UCSD-AML1 (cell line): ENCODE results near the gene NEDD9.

Experiments
- DNase-seq: peaks from one replicate; lab custom pipeline; 2025; ENCODE audit not compliant: unreplicated experiment; lab: John Stamatoyannopoulos, UW

NEDD9 gene

GRCh38 chr6:11202513-11203305 lies 29.8 kb downstream of the NEDD9 start:
- DNase-seq: no peak

GRCh38 chr6:11201772-11202512 lies 30.5 kb downstream of the NEDD9 start:
- no peak for DNase-seq

DNA sequence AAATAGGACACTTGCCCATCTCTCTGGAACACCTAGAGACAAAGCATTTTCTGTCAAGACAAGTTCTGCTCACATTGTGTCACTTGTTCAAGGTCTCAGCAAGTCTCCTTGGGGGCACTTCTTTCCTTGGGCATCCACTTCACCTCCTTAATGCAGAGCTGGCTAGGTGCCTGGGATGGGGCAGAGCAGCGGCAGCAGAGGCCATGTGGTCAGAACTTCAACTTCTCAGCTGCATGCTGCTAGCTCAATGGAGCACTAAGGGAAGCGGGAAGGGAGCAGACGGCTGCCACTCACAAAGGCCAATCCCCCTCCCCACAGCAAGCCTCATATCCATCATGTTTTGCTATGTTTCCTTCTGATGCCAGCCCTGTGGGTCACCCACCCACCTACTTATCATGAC lies 31.5 kb downstream of the NEDD9 start:
- DNase-seq: no peak

GRCh38 chr6:11200356-11200755 lies 32.1 kb downstream of the NEDD9 start:
- no peak for DNase-seq

DNA sequence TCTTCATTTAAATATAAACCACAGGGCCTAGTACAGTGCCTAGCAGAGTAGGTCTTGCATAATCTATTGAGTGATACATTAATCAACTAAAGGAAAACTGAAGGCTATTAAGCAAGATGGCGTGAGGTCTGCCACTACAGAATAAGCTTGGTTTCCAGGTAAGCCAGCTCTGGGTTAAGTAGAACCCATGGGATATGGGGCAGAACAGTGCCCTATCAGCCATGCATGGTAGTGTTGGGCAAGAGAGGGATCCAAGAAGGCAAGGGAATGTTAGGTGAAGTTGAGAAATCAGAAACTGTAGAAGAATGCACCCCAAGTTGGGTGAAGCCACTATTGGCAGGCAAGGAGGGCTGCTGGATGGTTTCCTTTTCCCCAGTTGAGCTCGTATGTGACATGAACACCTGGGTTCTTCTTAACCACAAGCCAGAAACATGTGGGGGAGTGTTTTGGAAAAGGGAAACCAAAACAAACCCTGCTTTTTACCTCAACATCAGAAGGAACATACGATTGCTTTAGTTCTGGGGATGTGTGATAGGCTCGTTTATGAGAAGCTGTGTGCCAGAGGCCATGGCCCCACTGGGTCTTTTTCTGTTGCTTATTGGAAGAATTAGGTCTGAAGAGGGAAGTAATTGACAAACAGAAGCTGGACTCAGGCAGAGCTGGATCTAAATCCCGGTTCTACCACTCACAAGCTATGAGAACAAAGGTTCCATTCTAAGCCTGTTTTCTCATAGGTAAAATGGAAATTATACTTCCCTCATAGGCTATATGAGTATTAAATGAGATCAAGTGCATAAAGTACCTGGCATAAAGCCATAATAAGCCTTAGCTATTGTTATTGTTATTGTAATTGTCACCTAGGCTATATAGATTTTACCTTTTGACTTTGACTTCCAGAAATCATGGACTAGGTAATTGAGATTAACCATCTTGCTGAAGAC lies 33.5 kb downstream of the NEDD9 start:
- DNase-seq: no peak

DNA sequence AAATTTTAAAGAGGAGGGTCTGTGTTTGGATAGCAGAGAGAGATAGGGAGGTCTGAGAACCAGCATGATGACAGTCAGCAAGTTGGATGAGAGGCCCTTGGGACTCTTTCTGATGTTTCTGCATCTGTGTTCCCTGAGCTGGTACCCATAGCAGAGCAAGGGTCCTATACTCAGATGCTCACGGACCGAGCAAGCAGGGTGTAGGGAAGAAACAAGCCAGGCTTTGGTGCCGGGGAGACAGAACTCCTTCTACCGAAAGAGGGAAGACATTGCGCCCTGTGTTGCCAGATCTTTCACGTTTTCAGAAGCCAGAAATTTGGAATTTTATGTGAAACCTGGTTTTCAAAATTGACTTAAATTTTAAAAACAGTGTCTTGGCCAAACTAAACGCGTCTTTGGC lies 34.6 kb downstream of the NEDD9 start:
- DNase-seq: no peak

DNA sequence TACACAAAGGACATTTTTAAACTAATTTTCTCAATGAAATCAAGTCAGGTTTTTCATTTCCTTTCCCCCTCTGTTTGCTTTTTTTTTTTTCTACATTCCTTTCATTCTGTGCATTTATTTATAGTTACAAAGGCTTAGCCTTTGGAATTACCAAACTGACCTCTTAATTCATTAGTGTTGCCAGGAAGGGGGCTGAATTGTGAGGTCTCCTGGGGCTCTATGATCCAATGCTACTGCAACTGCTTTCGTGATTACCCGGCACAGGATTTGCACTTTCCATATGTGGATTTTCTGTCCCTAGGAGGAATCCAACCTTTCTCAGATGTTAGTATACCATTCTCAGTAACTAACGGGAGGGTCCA lies 35.3 kb downstream of the NEDD9 start:
- no peak for DNase-seq

GRCh38 chr6:11196511-11197174 lies 35.8 kb downstream of the NEDD9 start:
- DNase-seq: peak; percentile 40

DNA sequence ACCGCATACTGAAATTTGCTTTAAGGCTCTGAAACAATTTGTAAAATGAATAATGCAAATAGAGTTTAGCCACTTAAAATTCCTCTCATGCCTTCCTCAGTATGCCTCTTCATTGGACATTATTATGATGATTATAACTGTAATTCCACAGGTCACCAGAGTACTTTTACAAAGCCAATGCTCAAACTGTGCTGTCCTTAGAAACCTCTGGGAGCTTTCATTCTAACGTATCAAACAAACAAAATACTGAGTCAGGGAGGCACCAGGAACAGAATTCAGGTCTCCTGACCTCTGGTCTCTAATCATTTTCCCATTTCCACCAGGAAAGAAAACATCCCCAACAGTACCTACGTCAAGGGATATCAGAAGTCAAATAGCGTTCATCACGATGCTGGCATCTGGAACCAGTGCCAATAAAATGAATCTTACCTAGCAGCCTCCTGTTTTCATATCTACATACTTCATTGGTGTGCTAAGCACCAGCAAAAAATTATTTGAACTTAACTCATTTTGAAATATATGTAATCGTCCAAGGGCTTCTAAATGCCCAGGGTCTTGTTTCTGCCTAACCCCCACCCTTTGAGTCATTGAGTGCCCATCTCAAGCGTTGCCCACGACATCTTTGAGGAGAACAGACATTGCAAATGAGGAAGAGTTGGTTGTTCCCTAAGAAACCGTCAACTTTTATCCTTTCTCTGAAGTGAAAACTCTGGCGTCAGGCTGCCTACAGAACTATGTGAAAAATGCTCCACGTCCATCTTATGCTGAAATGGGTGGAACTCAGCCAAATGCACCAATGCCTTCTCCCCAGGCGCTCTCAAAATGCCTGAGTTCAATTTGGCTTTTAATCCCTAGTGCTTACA lies 37.9 kb downstream of the NEDD9 start:
- DNase-seq: no peak

DNA sequence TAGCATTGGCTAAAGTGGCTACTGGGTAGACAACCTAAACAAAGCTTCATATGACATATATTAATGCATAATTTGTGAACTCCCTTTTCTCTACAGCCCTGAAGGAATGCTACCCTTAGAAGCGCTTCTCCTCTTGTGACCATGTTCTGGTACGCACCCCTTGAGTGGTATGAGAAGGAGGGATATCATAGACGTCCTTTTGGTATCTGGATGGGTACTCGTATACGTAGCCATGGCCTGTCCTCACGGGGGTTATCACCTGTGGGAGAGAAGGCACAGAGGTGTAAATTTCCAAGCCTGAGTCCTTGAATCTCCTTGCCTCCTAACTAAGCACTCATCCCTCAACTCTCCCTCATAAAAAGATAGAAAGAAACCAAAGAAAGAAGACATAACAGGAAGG lies 39.0 kb downstream of the NEDD9 start:
- no peak for DNase-seq

DNA sequence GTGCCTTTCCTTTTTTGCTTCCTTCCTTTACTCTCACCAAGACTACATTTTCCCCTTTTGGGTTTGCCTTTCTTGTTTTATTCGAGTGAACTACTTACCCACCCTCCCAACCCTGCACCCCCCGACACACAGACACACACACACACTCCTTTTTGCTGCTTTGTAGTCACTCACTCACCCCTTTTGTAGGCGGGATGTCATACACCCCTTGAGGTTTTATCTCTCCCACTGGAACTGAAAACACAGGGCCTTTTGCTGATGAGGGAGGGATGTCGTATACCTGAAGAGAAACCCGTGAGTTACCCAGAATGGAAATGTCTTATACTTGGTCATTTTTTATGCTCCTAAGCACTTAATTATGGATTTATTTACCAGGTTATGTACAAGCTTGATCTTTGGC lies 40.3 kb downstream of the NEDD9 start:
- DNase-seq: no peak

DNA sequence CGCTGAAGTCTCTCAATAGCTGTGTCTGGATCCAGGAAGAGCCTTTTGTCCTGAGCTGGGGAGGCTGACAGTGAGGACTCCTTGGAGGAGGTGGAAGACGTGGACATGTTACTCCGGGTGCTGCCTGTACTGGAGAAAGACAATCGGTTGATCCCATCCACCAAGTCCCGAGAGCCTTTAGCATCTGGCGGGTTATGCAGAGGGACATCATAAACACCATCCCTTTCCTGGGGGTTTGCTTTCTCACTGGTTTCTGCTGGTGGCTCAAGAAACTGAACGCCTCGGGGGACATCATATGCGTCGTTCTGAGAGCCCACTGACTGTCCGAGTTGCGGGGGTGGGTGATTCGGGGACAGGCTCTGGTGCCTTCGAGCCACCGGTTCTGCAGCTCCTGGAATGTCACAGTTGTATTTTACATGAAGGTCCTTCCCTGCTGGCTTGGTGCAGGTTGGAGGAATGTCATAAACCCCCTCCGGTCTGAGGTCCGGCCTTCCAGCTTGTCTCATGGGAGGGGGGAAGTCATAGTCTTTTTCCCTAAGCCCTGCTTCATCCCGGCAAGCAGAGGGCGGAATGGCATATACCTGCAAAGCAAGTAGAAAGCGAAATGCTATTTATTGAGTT lies 41.7 kb downstream of the NEDD9 start:
- DNase-seq: no peak

GRCh38 chr6:11189865-11190624 lies 42.4 kb downstream of the NEDD9 start:
- no peak for DNase-seq

- no peak for DNase-seq
Observed at GRCh38 chr6:11188161-11188915, 44.1 kb downstream of the NEDD9 start.

DNA sequence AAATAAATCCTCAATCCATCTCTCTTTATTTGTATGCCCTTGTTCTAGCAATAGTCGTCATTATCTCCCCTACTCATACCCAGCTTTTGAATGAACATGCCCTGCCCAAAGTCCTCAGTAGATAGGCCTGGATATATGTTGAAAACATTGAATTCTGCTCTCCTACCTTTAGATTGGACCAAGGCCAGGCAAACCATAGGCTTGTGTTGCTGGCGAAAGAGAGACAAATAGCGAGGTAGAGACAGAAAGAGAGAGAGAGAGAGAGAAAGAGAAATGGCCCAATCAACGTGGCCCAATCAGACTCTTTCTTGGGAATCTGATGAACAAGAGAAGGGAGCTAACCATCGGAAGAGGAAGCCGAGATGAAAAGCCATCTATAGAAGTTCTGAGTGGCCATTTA lies 45.2 kb downstream of the NEDD9 start:
- no peak for DNase-seq

DNA sequence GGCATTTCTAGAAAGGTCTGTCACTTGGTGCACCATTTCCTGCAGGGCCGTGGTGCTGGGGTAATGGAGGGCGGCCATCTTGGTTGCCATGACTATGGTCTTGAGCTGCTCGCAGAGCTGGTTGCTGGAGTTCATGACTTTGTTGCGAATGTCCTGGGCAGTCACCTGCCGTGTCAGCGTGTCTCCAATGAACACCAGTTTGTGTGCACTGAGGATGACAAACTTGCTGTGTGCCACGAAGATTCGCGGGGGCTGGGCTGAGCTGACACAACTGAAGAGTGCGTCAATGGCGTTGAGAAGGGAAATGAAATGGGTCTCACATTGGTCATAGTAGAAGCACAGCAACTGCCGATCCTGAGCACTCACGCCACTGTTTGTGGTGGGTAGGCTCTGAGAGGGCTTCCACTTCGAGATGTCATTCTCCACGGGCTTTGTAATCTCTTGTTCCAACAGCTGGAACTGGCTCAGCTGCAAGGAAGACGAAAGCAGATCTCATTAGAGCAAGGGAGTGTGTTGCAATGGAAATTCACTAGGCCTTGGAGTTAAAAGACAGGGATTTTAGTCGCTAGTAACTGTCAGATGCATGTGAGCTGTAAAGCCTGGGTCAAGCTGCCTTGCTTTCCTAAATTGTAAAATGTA lies 47.1 kb downstream of the NEDD9 start:
- no peak for DNase-seq

- DNase-seq: no peak
Observed at GRCh38 chr6:11183761-11184362, 48.6 kb downstream of the NEDD9 start.
